Mesenchymal stem cell (in vitro differentiated cells and primary cell): Measurements from ENCODE around the gene AFAP1.
A peak's percentile ranks its signal among the peaks of the same experiment; 100 is the strongest.

ENCODE experiments used
- DNase-seq: peaks from one replicate; pipeline ENCODE4 v3.0.0-alpha.2; 2013
- H2AFZ ChIP-seq: one replicate; pipeline ENCODE4 v1.6.1; 2013; ENCODE audit warnings: low read depth, mild to moderate bottlenecking, control low read depth, inconsistent platforms, low read length, moderate library complexity
- H2AK5ac ChIP-seq: 2 replicates; pipeline ENCODE4 v1.6.1; 2013; ENCODE audit warnings: low read length, moderate library complexity, mild to moderate bottlenecking, inconsistent platforms; ENCODE audit not compliant: severe bottlenecking
- H2BK120ac ChIP-seq: one replicate; pipeline ENCODE4 v1.6.1; 2013; ENCODE audit warnings: low read depth, mild to moderate bottlenecking, inconsistent platforms, low read length, moderate library complexity
- H2BK12ac ChIP-seq, 2 experiments: one replicate each; pipeline ENCODE4 v1.6.1; 2013; ENCODE audit warnings: inconsistent platforms in 2 of 2, low read length in 2 of 2, mild to moderate bottlenecking in 2 of 2, moderate library complexity in 2 of 2, control low read depth in 1 of 2
- H2BK15ac ChIP-seq: one replicate; pipeline ENCODE4 v1.6.1; 2013; ENCODE audit warnings: mild to moderate bottlenecking, low read depth, inconsistent platforms; ENCODE audit not compliant: poor library complexity, severe bottlenecking
- H2BK5ac ChIP-seq: 2 replicates; pipeline ENCODE4 v1.6.1; 2013; ENCODE audit warnings: low read depth, mild to moderate bottlenecking, low read length, control low read depth, inconsistent platforms; ENCODE audit not compliant: poor library complexity, severe bottlenecking
- H3K14ac ChIP-seq, 2 experiments: one replicate each; pipeline ENCODE4 v1.6.1; 2013; ENCODE audit warnings: inconsistent platforms in 2 of 2, low read length in 2 of 2, control low read depth in 1 of 2, mild to moderate bottlenecking in 1 of 2, moderate library complexity in 1 of 2
- H3K18ac ChIP-seq, 2 experiments: one replicate each; pipeline ENCODE4 v1.6.1; 2013; ENCODE audit warnings: inconsistent platforms in 2 of 2, low read length in 2 of 2, control low read depth in 1 of 2, low read depth in 1 of 2, mild to moderate bottlenecking in 1 of 2
- H3K23ac ChIP-seq, 2 experiments: one replicate each; pipeline ENCODE4 v1.6.1; 2013; ENCODE audit warnings: inconsistent platforms in 2 of 2, low read length in 2 of 2, mild to moderate bottlenecking in 2 of 2, moderate library complexity in 2 of 2, control low read depth in 1 of 2
- H3K27ac ChIP-seq: 2 replicates; pipeline ENCODE4 v1.5.1; 2013; ENCODE audit warnings: mild to moderate bottlenecking, moderate library complexity, low read length, control low read depth, inconsistent platforms; ENCODE audit not compliant: poor library complexity, severe bottlenecking
- H3K27me3 ChIP-seq, 2 experiments: 2 replicates each; pipeline versions ENCODE4 v1.6.1 to v1.7.0; 2013; ENCODE audit warnings: low read length in 2 of 2, mild to moderate bottlenecking in 2 of 2, moderate library complexity in 2 of 2, control low read depth in 1 of 2, inconsistent platforms in 1 of 2; ENCODE audit not compliant: control insufficient read depth in 1 of 2, insufficient read depth in 1 of 2
- H3K36me3 ChIP-seq, 2 experiments: 2 replicates each; pipeline versions ENCODE4 v1.6.1 to v1.7.0; 2013; ENCODE audit warnings: low read length in 2 of 2, control low read depth in 1 of 2, inconsistent platforms in 1 of 2, low read depth in 1 of 2, mild to moderate bottlenecking in 1 of 2; ENCODE audit not compliant: insufficient read depth in 2 of 2, control insufficient read depth in 1 of 2
- H3K4ac ChIP-seq, 2 experiments: one replicate each; pipeline ENCODE4 v1.6.1; 2013; ENCODE audit warnings: inconsistent platforms in 2 of 2, low read length in 2 of 2, mild to moderate bottlenecking in 2 of 2, moderate library complexity in 2 of 2, control low read depth in 1 of 2, low read depth in 1 of 2
- H3K4me1 ChIP-seq: 2 replicates; pipeline ENCODE4 v1.6.1; 2013; ENCODE audit warnings: low read depth, low read length, control low read depth; ENCODE audit not compliant: control insufficient read depth, insufficient read depth
- H3K4me2 ChIP-seq: 2 replicates; pipeline ENCODE4 v1.6.1; 2013; ENCODE audit warnings: low read length, mild to moderate bottlenecking, inconsistent platforms; ENCODE audit not compliant: poor library complexity, severe bottlenecking
- H3K4me3 ChIP-seq, 2 experiments: 2 replicates each; pipeline versions ENCODE4 v1.5.1 to v1.7.0; 2013; ENCODE audit warnings: low read length in 2 of 2, mild to moderate bottlenecking in 2 of 2, control low read depth in 1 of 2, low read depth in 1 of 2; ENCODE audit not compliant: insufficient read depth in 1 of 2
- H3K79me1 ChIP-seq: replicated peaks from 2 replicates; pipeline ENCODE4 v1.6.1; 2013; ENCODE audit warnings: mild to moderate bottlenecking, control low read depth, low read length, inconsistent platforms; ENCODE audit not compliant: poor library complexity, severe bottlenecking
- H3K9ac ChIP-seq: 2 replicates; pipeline ENCODE4 v1.7.0; 2013; ENCODE audit warnings: mild to moderate bottlenecking, low read length, moderate library complexity
- H3K9me3 ChIP-seq: 2 replicates; pipeline ENCODE4 v1.7.0; 2013; ENCODE audit warnings: mild to moderate bottlenecking, low read length; ENCODE audit not compliant: control insufficient read depth
- H4K8ac ChIP-seq: one replicate; pipeline ENCODE4 v1.6.1; 2013; ENCODE audit warnings: inconsistent platforms, mild to moderate bottlenecking, low read length, moderate library complexity
- H4K91ac ChIP-seq: one replicate; pipeline ENCODE4 v1.6.1; 2013; ENCODE audit warnings: mild to moderate bottlenecking, low read length, inconsistent platforms
- WGBS: methylation state at CpG from one replicate; pipeline ENCODE4 v1.1.7; 2013; ENCODE audit warnings: mixed read lengths; 5-methylcytosine and 5-hydroxymethylcytosine counted together

Gene AFAP1

DNA sequence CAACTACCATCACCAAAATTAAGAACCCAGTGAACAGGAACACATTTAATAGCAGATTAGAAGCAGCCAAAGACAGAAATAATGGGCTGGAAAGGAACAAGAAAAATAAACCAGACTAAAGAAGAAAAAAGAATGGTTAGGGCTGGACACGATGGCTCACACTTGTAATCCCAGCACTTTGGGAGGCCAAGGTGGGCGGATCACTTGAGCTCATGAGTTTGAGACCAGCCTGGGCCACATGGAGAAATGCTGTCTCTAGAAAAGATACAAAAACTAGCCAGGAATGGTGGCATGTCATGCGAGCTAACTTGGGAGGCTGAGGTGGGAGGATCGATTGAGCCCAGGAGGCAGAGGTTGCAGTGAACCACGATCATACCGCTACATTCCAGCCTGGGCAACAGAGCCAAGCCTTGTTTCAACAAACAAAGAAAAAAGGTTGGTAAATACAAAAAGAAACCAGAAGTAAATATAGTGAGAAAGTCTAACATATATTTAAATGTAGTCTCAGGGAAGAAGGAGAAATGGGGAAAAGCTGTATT, 102.0 kb downstream of the AFAP1 start:
- Histone ChIP-seq H3K9me3 (no peaks in the 10 kb centered on the region), H2BK120ac (no peak overlapping the region), H3K18ac (no peak overlapping the region), H2AFZ (no peak overlapping the region), H3K9ac (no peak overlapping the region), H4K91ac (no peak overlapping the region), H2BK12ac (no peak overlapping the region), H3K4me1 (peaks cover 5% of the 10 kb centered on the region), H3K4me3 (no peak overlapping the region), H4K8ac (no peak overlapping the region), H3K4me2 (no peak overlapping the region), H3K14ac (no peak overlapping the region), H3K27ac (no peak overlapping the region), H3K27me3 (no peaks in the 10 kb centered on the region), H2AK5ac (no peak overlapping the region), H3K36me3 (peaks cover 31 to 66% of the 10 kb centered on the region in 2 experiments), H3K4ac (no peak overlapping the region), H3K79me1 (peaks cover 21% of the 10 kb centered on the region), H2BK15ac (no peak overlapping the region), H2BK5ac (no peak overlapping the region), H3K23ac (no peak overlapping the region)
- DNase-seq = no peak
- WGBS = 92% methylated on average over 4 of the region's 6 CpGs

DNA sequence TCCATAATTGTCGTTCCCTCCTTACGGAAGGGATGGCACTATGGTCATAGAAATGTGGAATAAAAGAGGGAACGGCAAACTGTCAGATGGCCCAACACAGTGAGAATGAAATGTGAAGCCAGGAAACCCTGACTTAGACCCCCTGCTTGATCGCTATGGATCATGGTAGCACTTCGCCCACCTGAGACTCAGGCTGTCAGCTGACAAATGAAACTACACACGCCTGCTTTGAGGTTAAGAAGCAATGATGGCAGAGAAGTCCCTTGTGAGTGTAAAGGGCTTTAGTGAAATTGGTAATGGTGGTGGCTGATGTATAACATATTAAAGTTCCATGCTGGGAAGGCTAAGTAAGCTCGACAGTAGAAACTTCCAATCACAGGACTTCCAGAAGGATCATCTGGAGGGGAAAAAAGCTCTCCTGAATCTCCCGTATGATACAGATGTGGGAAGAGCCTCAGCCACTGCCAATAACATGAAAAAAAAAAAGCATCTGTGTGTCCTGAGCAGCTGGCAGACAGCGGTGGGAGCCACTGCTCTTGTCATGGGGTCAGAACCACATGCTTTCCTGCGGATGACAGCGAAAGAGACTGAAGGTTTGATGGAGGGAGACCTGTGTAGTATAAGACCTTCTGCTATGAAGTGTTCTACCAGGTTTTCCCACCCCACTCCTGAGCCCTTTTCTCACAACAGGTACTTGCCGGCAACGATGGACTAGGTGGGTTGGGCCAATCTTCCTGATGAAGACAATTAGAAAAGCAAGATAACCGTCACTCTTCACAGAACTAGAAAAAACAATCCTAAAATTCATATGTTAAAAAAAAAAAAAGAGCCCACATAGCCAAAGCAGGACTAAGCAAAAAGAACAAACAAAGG, 107.6 kb downstream of the AFAP1 start:
- no peak overlapping the region for H2BK15ac ChIP-seq
- no peaks in the 10 kb centered on the region for H3K27me3 ChIP-seq
- H2AFZ ChIP-seq = no peak overlapping the region
- no peak overlapping the region for H3K23ac ChIP-seq
- 87% methylated on average over 14 of the region's 14 CpGs for WGBS
- H2AK5ac ChIP-seq = peak overlapping the region; percentile 61
- no peak overlapping the region for H3K27ac ChIP-seq
- peaks cover 21 to 59% of the 10 kb centered on the region in 2 experiments for H3K36me3 ChIP-seq
- no peak overlapping the region for H2BK5ac ChIP-seq
- no peak overlapping the region for H3K4ac ChIP-seq
- peaks cover 19% of the 10 kb centered on the region for H3K79me1 ChIP-seq
- H4K8ac ChIP-seq = no peak overlapping the region
- peaks cover 8% of the 10 kb centered on the region for H3K4me1 ChIP-seq
- H4K91ac ChIP-seq = peak overlapping the region; percentile 16
- H3K4me2 ChIP-seq = no peak overlapping the region
- H3K14ac ChIP-seq = no peak overlapping the region
- peak overlapping the region; percentile 25 to 49 for H3K18ac ChIP-seq
- peak overlapping the region in 1 of 2 experiments; percentile 17 for H2BK12ac ChIP-seq
- H3K4me3 ChIP-seq = no peak overlapping the region
- H3K9me3 ChIP-seq = no peaks in the 10 kb centered on the region
- no peak overlapping the region for H2BK120ac ChIP-seq
- DNase-seq = no peak
- no peak overlapping the region for H3K9ac ChIP-seq

DNA sequence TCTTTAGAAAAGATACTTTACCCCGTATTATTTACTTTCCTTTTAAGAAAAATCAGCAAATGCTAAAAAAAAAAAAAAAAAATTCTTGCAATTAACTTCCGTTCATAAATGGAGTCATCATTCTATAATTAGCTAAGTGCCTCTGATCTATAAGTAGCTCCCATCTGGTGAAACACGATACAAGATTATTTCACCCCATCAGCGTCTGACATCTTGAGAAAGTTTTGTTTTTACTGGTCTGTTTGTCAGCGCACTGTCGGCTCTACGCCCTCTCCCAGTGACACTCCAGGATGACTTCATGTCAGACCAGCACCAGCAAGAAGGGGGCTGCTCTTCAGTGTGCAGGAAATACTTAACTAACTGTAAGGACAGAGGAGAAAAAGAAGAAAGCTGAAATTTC, 108.3 kb downstream of the AFAP1 start:
- no peak overlapping the region for H3K4me3 ChIP-seq
- no peak overlapping the region for H2BK12ac ChIP-seq
- no peak overlapping the region for H3K4me2 ChIP-seq
- no peak overlapping the region for H2AK5ac ChIP-seq
- no peaks in the 10 kb centered on the region for H3K27me3 ChIP-seq
- H4K91ac ChIP-seq = no peak overlapping the region
- H3K9ac ChIP-seq = peak overlapping the region; percentile 25
- no peak overlapping the region for H3K14ac ChIP-seq
- no peak overlapping the region for H2BK5ac ChIP-seq
- H3K18ac ChIP-seq = no peak overlapping the region
- H3K9me3 ChIP-seq = no peaks in the 10 kb centered on the region
- H3K23ac ChIP-seq = no peak overlapping the region
- H2BK15ac ChIP-seq = no peak overlapping the region
- peaks cover 12% of the 10 kb centered on the region for H3K4me1 ChIP-seq
- H3K4ac ChIP-seq = no peak overlapping the region
- no peak overlapping the region for H4K8ac ChIP-seq
- H2AFZ ChIP-seq = no peak overlapping the region
- no peak overlapping the region for H2BK120ac ChIP-seq
- peak; percentile 98 for DNase-seq
- peaks cover 21% of the 10 kb centered on the region for H3K79me1 ChIP-seq
- H3K36me3 ChIP-seq = peaks cover 24 to 58% of the 10 kb centered on the region in 2 experiments
- peak overlapping the region; percentile 41 for H3K27ac ChIP-seq
- WGBS = 45% methylated on average over 7 of the region's 7 CpGs

DNA sequence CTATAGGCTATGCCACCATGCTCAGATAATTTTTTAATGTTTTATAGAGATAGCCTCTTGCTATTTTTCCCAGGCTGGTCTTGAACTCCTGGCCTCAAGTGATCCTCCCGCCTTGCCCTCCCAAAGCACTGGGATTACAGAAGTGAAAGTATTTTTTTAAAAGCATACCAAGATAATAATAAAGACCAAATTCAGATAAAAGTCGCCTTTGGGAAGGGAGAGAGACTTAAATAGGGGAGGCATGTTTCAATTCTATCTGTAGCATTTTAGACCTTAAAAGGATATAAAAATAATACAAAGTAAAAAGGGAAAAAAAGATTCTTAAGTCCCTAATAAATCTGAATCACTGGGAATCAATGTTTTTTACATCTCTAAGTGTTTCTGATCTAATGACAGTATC, 108.9 kb downstream of the AFAP1 start:
- WGBS = no CpG with 5 or more reads among the region's 2 CpGs
- peak overlapping the region; percentile 25 for H3K9ac ChIP-seq

More for the DNA sequence above, 108.9 kb downstream of the AFAP1 start:
- peak overlapping the region; percentile 43 for H3K27ac ChIP-seq
- H2AFZ ChIP-seq = no peak overlapping the region
- no peak for DNase-seq
- H2BK15ac ChIP-seq = no peak overlapping the region
- H3K4me3 ChIP-seq = no peak overlapping the region
- H3K79me1 ChIP-seq = peaks cover 21% of the 10 kb centered on the region
- H3K36me3 ChIP-seq = peaks cover 27 to 58% of the 10 kb centered on the region in 2 experiments
- H3K27me3 ChIP-seq = no peaks in the 10 kb centered on the region
- no peak overlapping the region for H2BK12ac ChIP-seq
- H3K9me3 ChIP-seq = no peaks in the 10 kb centered on the region
- H3K14ac ChIP-seq = no peak overlapping the region
- no peak overlapping the region for H2BK120ac ChIP-seq
- H3K23ac ChIP-seq = no peak overlapping the region
- H2BK5ac ChIP-seq = no peak overlapping the region
- peak overlapping the region; percentile 21 to 43 for H3K18ac ChIP-seq
- no peak overlapping the region for H4K91ac ChIP-seq
- no peak overlapping the region for H3K4ac ChIP-seq
- no peak overlapping the region for H3K4me2 ChIP-seq
- H3K4me1 ChIP-seq = peaks cover 17% of the 10 kb centered on the region
- H2AK5ac ChIP-seq = peak overlapping the region; percentile 24
- H4K8ac ChIP-seq = no peak overlapping the region
